PC-9 (cell line): ENCODE measurements around the gene PPM1B. TPM values are rescaled to one million over a fixed set of nuclear protein-coding genes. Genes with fewer than 3 reads are reported as not detected.
"Not testable (repeated sequence)": the region's sequence is repeated elsewhere in the genome, so short reads cannot be mapped to it uniquely, and the experiment has no call there.

Experiments
- BruUV-seq: library from RNA; stranded (reverse); fragments of 400-500 nt; replicated peaks from 2 replicates; lab custom pipeline; 2021; lab: Mats Ljungman, UMichigan
- CTCF ChIA-PET: fragments of 300-600 bp; sonication (Branson Sonifier 250); formaldehyde crosslinking; loops from one replicate; lab custom pipeline; 2022; ENCODE audit warnings: antibody characterized with exemption; lab: Charles Lee
- POLR2A ChIA-PET: fragments of 300-600 bp; sonication (Branson Sonifier 250); formaldehyde crosslinking; loops from one replicate; lab custom pipeline; 2022; ENCODE audit warnings: antibody characterized with exemption; ENCODE audit not compliant: unreplicated experiment; lab: Charles Lee
- DNase-seq, 2 experiments: peaks; one replicate each; pipeline versions ENCODE4 v3.0.0 to v3.0.0-alpha.2; 2015 to 2022; ENCODE audit warnings: mixed read lengths in 1 of 2
- H2AFZ ChIP-seq: fragments of 200-600 bp; sonication (generic); 2 replicates; pipeline ENCODE4 v1.8.1; 2017; ENCODE audit warnings: antibody characterized with exemption
- H3F3A ChIP-seq: fragments of 200-600 bp; sonication (generic); 2 replicates; pipeline ENCODE4 v1.8.1; 2017; ENCODE audit warnings: antibody characterized with exemption, mild to moderate bottlenecking, low read depth; ENCODE audit not compliant: insufficient read depth
- H3K27ac ChIP-seq: fragments of 200-600 bp; sonication (generic); 2 replicates; pipeline ENCODE4 v1.6.1; 2016; ENCODE audit warnings: mixed run types
- H3K27me3 ChIP-seq: fragments of 200-600 bp; sonication (generic); 2 replicates; pipeline ENCODE4 v1.6.1; 2016; ENCODE audit warnings: low read depth, mixed run types; ENCODE audit not compliant: insufficient read depth
- H3K36me3 ChIP-seq: fragments of 200-600 bp; sonication (generic); 2 replicates; pipeline ENCODE4 v1.6.1; 2016; ENCODE audit warnings: low read depth, mixed run types
- H3K4me1 ChIP-seq: fragments of 200-600 bp; sonication (generic); replicated peaks from 2 replicates; pipeline ENCODE4 v1.6.1; 2016; ENCODE audit warnings: mixed run types; ENCODE audit not compliant: insufficient read depth
- H3K4me2 ChIP-seq: fragments of 200-600 bp; sonication (generic); 2 replicates; pipeline ENCODE4 v1.6.1; 2017; ENCODE audit warnings: mixed run types
- H3K4me3 ChIP-seq: fragments of 200-600 bp; sonication (generic); 2 replicates; pipeline ENCODE4 v1.6.1; 2016; ENCODE audit warnings: mixed run types
- H3K79me2 ChIP-seq: fragments of 200-600 bp; sonication (generic); 2 replicates; pipeline ENCODE4 v1.6.1; 2017; ENCODE audit warnings: low read depth, mixed run types
- H3K9me2 ChIP-seq: fragments of 200-600 bp; sonication (generic); 2 replicates; pipeline ENCODE4 v1.8.1; 2017; ENCODE audit warnings: mild to moderate bottlenecking; ENCODE audit not compliant: insufficient read depth
- H3K9me3 ChIP-seq: fragments of 200-600 bp; sonication (generic); 2 replicates; pipeline ENCODE4 v1.8.1; 2016; ENCODE audit warnings: low read depth; ENCODE audit not compliant: insufficient read depth
- H4K20me1 ChIP-seq: fragments of 200-600 bp; sonication (generic); 2 replicates; pipeline ENCODE4 v1.8.1; 2017; ENCODE audit not compliant: insufficient read depth
- EZH2 ChIP-seq: fragments of 200-600 bp; sonication (generic); IDR thresholded peaks from 2 replicates; pipeline ENCODE4 v1.8.0; 2017; ENCODE audit warnings: antibody characterized with exemption, low read depth
- intact Hi-C: fragments of 100-400 bp; cut with micrococcal nuclease; formaldehyde crosslinking; loops from one replicate; pipeline ENCODE4 v1.10.0; 2022; ENCODE audit not compliant: unreplicated experiment
- total RNA-seq: library from RNA; stranded (reverse); gene quantifications from 2 replicates; pipeline ENCODE4 v1.2.3, GENCODE V29; 2021
- TF ChIP-seq, protein P1 (sequence below): fragments of 200-600 bp; sonication (generic); conservative IDR thresholded peaks from 2 replicates; pipeline ENCODE4 v1.6.1; 2017; ENCODE audit warnings: mixed run types, antibody characterized with exemption, mild to moderate bottlenecking, moderate library complexity

The PPM1B gene
- total RNA-seq, 1 experiment from 2014 or later, result 45.0 TPM

DNA sequence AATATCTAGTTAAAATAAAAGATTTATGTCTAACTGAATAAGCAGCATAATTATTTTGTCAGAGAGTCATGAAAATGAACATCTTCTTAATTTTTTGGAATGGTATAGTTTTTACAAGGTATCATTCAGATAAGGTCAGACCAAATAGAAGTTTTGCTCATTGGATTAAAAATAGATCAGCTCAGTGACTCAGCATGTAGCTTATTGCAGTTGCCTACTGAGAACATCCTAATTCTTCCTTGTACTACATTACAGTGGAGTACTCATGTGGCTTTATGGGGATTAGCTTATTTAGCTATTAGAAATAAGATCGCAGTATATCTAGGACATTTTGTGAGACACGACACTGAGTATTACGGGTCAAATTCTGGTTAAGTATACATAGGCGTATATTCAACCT lies 38.2 kb upstream of the PPM1B start:
- CTCF ChIA-PET, result no interaction called here
- no TSS peak for BruUV-seq
- Histone ChIP-seq H3K36me3 (no peaks in the 10 kb centered on the region), H3K27ac (peak overlapping the region; percentile 25), H3K79me2 (no peaks in the 10 kb centered on the region), H3K4me1 (peaks cover 37% of the 10 kb centered on the region), H3K4me3 (no peak overlapping the region), H3K9me3 (0 out of 2 replicates have a peak, but pooled peaks cover 9% of the 10 kb centered on the region), H3K4me2 (peak overlapping the region; percentile 20), H2AFZ (no peak overlapping the region), H3K27me3 (no peaks in the 10 kb centered on the region), H3F3A (peaks cover 7% of the 10 kb centered on the region), H4K20me1 (no peaks in the 10 kb centered on the region), H3K9me2 (no peaks in the 10 kb centered on the region)
- POLR2A ChIA-PET, result interaction anchor here (0.5 to 0.7 kb wide), 3 partner anchors 24 to 83 kb away, joined by 3 to 8 read pairs (median 4); no protein-coding TSS in a partner anchor
- intact Hi-C loops, result no loop called here
- DNase-seq, result peak in 1 of 2 experiments; percentile 68
- TF ChIP-seq, protein P1, sequence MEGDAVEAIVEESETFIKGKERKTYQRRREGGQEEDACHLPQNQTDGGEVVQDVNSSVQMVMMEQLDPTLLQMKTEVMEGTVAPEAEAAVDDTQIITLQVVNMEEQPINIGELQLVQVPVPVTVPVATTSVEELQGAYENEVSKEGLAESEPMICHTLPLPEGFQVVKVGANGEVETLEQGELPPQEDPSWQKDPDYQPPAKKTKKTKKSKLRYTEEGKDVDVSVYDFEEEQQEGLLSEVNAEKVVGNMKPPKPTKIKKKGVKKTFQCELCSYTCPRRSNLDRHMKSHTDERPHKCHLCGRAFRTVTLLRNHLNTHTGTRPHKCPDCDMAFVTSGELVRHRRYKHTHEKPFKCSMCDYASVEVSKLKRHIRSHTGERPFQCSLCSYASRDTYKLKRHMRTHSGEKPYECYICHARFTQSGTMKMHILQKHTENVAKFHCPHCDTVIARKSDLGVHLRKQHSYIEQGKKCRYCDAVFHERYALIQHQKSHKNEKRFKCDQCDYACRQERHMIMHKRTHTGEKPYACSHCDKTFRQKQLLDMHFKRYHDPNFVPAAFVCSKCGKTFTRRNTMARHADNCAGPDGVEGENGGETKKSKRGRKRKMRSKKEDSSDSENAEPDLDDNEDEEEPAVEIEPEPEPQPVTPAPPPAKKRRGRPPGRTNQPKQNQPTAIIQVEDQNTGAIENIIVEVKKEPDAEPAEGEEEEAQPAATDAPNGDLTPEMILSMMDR, result no peak
- TF ChIP-seq EZH2, result no peak

DNA sequence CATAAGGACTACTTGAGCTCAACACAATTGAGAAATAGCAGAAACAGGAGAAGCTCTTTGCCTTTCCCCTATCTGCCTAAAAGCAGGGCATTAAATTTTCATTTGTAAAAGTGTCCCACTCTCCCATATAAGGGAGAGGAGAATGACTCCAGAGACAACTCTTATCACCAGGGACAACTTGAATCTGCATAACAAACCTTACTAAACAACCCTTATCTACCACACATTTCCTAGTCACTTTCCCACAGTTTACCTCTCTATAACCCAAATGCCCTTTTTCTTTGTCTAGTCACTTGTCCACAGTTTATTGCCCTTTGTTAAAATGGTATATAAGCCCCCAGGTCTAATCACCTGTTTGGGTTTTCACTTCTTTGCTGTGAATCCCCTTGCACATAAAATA lies 37.5 kb upstream of the PPM1B start:
- Histone ChIP-seq H3K4me3 (no peak overlapping the region), H3K27ac (peak overlapping the region; percentile 25), H3K4me2 (peak overlapping the region; percentile 20), H3K79me2 (no peaks in the 10 kb centered on the region), H3K36me3 (no peaks in the 10 kb centered on the region), H3K4me1 (peaks cover 37% of the 10 kb centered on the region), H3F3A (peaks cover 9% of the 10 kb centered on the region), H3K9me2 (no peaks in the 10 kb centered on the region), H3K27me3 (no peaks in the 10 kb centered on the region), H2AFZ (peak overlapping the region; percentile 60; the same call in 1 of the 2 replicates), H4K20me1 (no peaks in the 10 kb centered on the region), H3K9me3 (0 out of 2 replicates have a peak, but pooled peaks cover 9% of the 10 kb centered on the region)
- ChIA-PET POLR2A (interaction anchor here (0.7 kb wide), 1 partner anchor 84 kb away, joined by 8 read pairs; no protein-coding TSS in a partner anchor), CTCF (no interaction called here)
- no TSS peak for BruUV-seq
- intact Hi-C loops, result no loop called here
- DNase-seq, result no peak
- TF ChIP-seq, protein P1, result no peak
- TF ChIP-seq EZH2, result no peak

DNA sequence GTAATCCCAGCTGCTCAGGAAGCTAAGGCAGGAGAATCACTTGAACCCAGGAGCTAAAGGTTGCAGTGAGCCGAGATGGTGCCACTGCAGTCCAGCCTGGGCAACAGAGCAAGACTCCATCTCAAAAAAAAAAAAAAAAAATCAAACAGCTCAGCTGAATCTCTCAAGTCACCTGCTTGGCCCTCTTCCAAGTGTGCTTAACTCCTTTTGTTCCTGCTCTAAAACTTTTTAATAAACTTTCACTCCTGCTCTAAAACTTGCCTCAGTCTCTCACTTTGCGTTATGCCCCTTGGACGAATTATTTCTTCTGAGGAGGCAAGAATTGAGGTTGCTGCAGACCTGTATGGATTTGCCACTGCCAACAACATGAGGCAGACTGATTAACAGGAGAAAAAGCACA lies 35.1 kb upstream of the PPM1B start:
- CTCF ChIA-PET, H3K9me3 ChIP-seq, H2AFZ ChIP-seq, H3K79me2 ChIP-seq, H3K36me3 ChIP-seq, H4K20me1 ChIP-seq, H3K4me2 ChIP-seq, POLR2A ChIA-PET, H3K27ac ChIP-seq, intact Hi-C loops, DNase-seq, H3K4me3 ChIP-seq, BruUV-seq, H3K27me3 ChIP-seq, H3K9me2 ChIP-seq: not testable (repeated sequence)
- Histone ChIP-seq H3K4me1 (peaks cover 42% of the 10 kb centered on the region), H3F3A (peaks cover 18% of the 10 kb centered on the region)

DNA sequence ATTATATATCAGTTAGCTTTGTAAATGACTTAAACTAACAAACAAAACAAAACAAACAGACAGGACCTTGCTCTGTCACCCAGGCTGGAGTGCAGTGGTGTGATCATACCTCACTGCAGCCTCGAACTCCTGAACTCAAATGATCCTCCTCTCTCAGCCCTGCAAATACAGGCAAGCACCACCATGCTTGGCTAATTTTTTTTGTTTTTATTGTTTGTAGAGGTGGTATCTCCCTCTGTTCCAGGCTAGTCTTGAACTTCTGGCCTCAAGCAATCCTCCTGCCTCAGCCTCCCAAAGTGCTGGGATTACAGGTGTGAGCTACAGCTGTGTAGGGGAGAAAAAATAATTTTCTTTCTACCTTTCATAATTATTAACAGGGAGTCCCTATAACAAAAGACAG lies 33.8 kb upstream of the PPM1B start:
- intact Hi-C loops, result no loop called here
- no peaks in the 10 kb centered on the region for H3K79me2 ChIP-seq
- BruUV-seq, result no TSS peak
- CTCF ChIA-PET, result no interaction called here
- no peaks in the 10 kb centered on the region for H4K20me1 ChIP-seq
- H3K4me3 ChIP-seq, result no peak overlapping the region
- no peak overlapping the region for H2AFZ ChIP-seq
- H3F3A ChIP-seq, result peaks cover 18% of the 10 kb centered on the region
- H3K27me3 ChIP-seq, result no peaks in the 10 kb centered on the region
- TF ChIP-seq, protein P1, result no peak
- no peak for TF ChIP-seq EZH2
- POLR2A ChIA-PET, result interaction anchor here (0.8 kb wide), 1 partner anchor 52 kb away, joined by 16 read pairs; no protein-coding TSS in a partner anchor
- H3K4me1 ChIP-seq, result peaks cover 42% of the 10 kb centered on the region
- 0 out of 2 replicates have a peak overlapping the region, but pooled peaks have one; percentile 51 for H3K4me2 ChIP-seq
- H3K9me2 ChIP-seq, result no peaks in the 10 kb centered on the region
- H3K27ac ChIP-seq, result 0 out of 2 replicates have a peak overlapping the region, but pooled peaks have one; percentile 63
- H3K36me3 ChIP-seq, result no peaks in the 10 kb centered on the region
- 0 out of 2 replicates have a peak, but pooled peaks cover 9% of the 10 kb centered on the region for H3K9me3 ChIP-seq
- no peak for DNase-seq
